HCT116 (cell line): ENCODE data around the gene CUX1.

Source experiments
- CBX3 ChIP-seq: IDR thresholded peaks from 2 replicates; pipeline ENCODE4 v1.6.1; 2012; ENCODE audit warnings: low read depth
- CEBPB ChIP-seq: IDR thresholded peaks from 2 replicates; pipeline ENCODE4 v1.6.1; 2012; ENCODE audit warnings: low read depth
- CTCF ChIP-seq, 3 experiments: fragments of 200-600 bp in 1 of 3; sonication (generic) in 1 of 3; IDR thresholded peaks in 2 of 3; conservative IDR thresholded peaks in 1 of 3; 2 replicates each; pipeline ENCODE4 v1.5.1; 2012 to 2017; ENCODE audit warnings: low read depth in 2 of 3, low read length in 2 of 3, antibody characterized with exemption in 1 of 3, borderline replicate concordance in 1 of 3, control low read depth in 1 of 3, mild to moderate bottlenecking in 1 of 3, mixed read lengths in 1 of 3, mixed run types in 1 of 3, moderate library complexity in 1 of 3; ENCODE audit not compliant: insufficient read depth in 1 of 3
- EGR1 ChIP-seq: IDR thresholded peaks from 2 replicates; pipeline ENCODE4 v1.6.1; 2012; ENCODE audit warnings: low read depth
- ELF1 ChIP-seq: IDR thresholded peaks from 2 replicates; pipeline ENCODE4 v1.6.1; 2012; ENCODE audit warnings: low read depth, borderline replicate concordance
- EZH2phosphoT487 ChIP-seq: fragments of 200-600 bp; IDR thresholded peaks from 2 replicates; pipeline ENCODE4 v1.6.1; 2018; ENCODE audit warnings: antibody characterized with exemption, borderline replicate concordance
- MAX ChIP-seq: IDR thresholded peaks from 2 replicates; pipeline ENCODE4 v1.6.1; 2012
- POLR2A ChIP-seq: IDR thresholded peaks from 2 replicates; pipeline ENCODE4 v1.7.0; 2011; ENCODE audit warnings: borderline replicate concordance; ENCODE audit not compliant: insufficient read depth, insufficient read length; ENCODE audit errors: extremely low read depth
- POLR2AphosphoS5 ChIP-seq: IDR thresholded peaks from 2 replicates; pipeline ENCODE4 v1.6.1; 2011; ENCODE audit warnings: mild to moderate bottlenecking, low read depth, low read length, moderate library complexity
- RAD21 ChIP-seq: IDR thresholded peaks from 2 replicates; pipeline ENCODE4 v1.6.1; 2012; ENCODE audit warnings: low read depth, mild to moderate bottlenecking
- REST ChIP-seq: IDR thresholded peaks from 2 replicates; pipeline ENCODE4 v1.6.1; 2012; ENCODE audit warnings: low read depth
- SIN3A ChIP-seq: IDR thresholded peaks from 2 replicates; pipeline ENCODE4 v1.6.1; 2012; ENCODE audit warnings: low read depth
- TCF7L2 ChIP-seq: IDR thresholded peaks from 2 replicates; pipeline ENCODE4 v1.7.0; 2011; ENCODE audit warnings: borderline replicate concordance, inconsistent platforms; ENCODE audit not compliant: insufficient read depth, insufficient read length; ENCODE audit errors: extremely low read depth
- ZNF274 ChIP-seq: fragments of 200-500 bp; sonication (Bioruptor generic); IDR thresholded peaks from 2 replicates; pipeline ENCODE4 v1.6.1; 2014; ENCODE audit warnings: mild to moderate bottlenecking, low read depth, low read length, inconsistent platforms

- TF ChIP-seq POLR2A (no peak), MAX (no peak), CTCF (IDR thresholded peaks at IDR 0.05 in 2 of 3, conservative IDR thresholded peaks at IDR 0.05 in 1 of 3; ENCODE audit: borderline replicate concordance in 1 of 3, insufficient read depth in 1 of 3, low read depth in 2 of 3, low read length in 2 of 3) (no peak), REST (no peak), RAD21 (no peak), ELF1 (no peak), CBX3 (no peak), ZNF274 (no peak), TCF7L2 (no peak), POLR2AphosphoS5 (no peak), EZH2phosphoT487 (no peak), EGR1 (no peak), SIN3A (no peak), CEBPB (no peak)
Measured at GRCh38 chr7:101988513-101988912, 171.1 kb downstream of the CUX1 start.
